ENCODE data around the gene EIF3D.
"Not testable (repeated sequence)": the region's sequence is repeated elsewhere in the genome, so short reads cannot be mapped to it uniquely, and the experiment has no call there.

The EIF3D gene

DNA sequence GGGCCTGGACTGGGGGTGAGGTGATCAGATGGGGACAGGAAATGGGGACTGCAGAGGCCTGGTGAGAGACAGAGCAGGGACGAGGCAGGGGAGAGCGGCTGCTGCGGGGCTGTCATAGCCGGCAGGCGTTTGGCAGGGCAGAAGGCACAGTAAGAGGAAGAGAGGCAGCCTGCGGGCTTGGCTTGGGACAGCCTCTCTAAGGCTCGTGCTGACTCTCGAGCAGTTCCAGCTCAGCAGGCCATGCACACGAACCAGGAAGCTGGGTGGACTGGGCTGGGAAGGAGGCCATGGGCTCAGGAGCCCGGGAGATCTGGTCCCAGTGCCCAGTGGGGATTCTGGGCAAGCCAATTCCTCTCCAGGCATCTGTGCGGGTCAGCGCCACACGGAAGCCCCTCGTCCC, 19.6 kb upstream of the EIF3D start:
- DNase-seq: no peak

DNA sequence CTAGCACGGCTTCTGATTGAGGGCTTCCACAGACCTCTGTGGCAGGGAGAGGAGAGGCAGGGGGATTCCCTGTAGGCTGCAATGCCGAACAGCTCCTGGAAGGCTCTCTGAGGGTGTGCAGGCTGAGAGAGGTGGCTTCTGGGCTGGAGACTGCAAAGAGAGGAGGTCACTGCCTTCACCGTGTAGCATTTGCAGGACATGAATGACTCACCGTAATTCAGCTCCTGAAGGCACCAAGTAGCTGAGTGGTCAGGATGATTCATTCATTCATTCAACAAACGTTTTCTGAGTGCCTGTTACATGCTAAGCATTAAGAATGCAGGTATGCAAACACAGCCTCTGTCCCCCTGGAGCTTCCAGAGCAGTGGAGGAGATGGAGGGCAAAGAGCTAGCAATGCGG, 18.0 kb upstream of the EIF3D start:
- DNase-seq: no peak

DNA sequence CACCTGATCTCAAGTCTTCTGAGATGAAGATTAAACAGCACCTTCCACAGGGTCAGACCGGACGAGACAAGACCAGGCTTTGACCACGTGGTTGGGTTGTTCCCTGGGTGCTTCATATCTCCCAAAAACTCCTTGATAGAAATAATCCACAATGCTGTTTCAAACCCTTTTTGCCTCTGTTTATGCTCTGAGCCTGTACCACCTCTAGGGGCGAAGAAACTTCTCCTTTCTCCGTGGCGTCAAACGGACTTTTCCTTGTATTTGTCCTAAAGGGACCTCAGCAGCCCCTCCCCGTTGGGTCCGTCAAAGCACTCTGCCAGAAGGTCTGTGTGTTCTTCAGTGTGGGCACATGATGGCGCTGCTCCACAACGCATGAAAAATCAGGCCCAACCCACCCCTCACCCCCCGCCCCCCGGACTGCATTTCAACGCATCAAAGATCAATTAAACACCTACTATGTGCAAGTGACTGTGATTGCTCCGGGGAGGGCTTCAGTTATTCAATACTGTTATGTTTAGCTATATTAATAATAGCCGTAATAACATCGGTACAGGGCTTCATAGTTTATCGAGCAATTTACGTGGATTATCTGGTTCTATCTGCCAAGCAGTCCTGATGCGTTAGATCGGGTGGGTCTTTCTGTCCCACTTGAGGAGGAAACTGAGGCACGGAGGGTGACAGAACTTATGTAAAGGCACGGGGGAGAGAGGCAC, 17.3 kb upstream of the EIF3D start:
- DNase-seq: peak; percentile 40

DNA sequence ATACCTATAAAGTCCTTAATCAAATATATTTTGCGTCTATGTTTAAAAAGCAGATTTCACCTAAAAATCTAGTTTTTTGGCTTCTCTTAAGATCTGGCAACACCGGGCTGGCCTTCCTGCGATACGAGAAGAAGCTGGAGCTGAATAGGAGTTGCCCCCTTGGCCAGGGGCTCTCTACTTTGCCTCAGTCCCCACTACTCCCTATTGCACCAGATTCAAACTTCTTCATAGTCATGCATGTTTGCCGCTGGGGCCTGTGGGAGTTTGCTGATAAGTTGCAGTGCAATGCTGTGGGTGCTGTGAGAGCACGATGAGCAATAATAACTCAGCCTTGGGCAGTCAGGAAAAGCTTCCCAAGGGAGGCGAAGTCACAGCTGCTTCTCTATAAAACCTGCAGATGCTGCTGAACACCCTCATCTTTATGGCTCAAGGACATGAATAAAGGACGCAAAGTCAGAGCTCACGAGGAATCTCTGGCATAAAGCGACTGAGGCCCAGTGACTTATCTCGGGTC, 15.2 kb upstream of the EIF3D start:
- no peak for DNase-seq

GRCh38 chr22:36541831-36542411, 13.0 kb upstream of the EIF3D start:
- no peak for DNase-seq

GRCh38 chr22:36540867-36541642, 12.1 kb upstream of the EIF3D start:
- no peak for DNase-seq

GRCh38 chr22:36538529-36538928, 9.6 kb upstream of the EIF3D start:
- no peak for DNase-seq

DNA sequence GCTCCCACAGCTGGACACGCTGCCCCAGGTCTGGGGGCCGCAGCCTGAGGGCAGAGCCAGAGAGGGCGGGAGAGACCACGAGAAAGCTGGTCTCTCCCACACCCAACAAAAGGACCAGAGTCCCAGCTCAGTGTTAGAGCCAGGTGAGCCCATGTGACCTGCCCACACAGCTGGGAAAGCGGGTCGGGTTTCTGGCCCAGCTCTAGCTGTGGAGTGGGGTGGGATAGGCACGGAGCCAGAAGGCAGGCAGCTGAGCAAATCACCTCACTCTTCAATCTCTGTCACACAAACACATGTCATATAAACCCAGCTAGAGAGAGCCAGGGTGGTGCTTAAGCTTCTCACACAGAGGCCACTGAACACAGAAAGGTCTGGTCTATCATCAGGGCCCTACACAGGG, 7.8 kb upstream of the EIF3D start:
- peak; percentile 84 for DNase-seq

DNA sequence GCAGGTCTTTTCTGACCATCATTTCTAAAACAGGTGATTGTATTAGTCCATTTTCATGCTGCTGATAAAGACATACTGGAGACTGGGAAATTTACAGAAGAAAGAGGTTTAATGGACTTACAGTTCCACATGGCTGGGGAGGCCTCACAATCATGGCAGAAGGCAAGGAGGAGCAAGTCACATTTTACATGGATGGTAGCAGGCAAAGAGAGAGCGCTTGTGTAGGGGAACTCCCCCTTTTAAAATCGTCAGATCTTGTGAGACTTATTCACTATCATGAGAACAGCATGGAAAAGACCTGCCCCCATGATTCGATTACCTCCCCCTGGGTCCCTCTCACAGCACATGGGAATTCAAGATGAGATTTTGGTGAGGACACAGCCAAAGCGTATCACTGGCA, 4.4 kb upstream of the EIF3D start:
- DNase-seq: not testable (repeated sequence)

- DNase-seq: no peak
Observed at GRCh38 chr22:36532466-36532865, 3.5 kb upstream of the EIF3D start.

DNA sequence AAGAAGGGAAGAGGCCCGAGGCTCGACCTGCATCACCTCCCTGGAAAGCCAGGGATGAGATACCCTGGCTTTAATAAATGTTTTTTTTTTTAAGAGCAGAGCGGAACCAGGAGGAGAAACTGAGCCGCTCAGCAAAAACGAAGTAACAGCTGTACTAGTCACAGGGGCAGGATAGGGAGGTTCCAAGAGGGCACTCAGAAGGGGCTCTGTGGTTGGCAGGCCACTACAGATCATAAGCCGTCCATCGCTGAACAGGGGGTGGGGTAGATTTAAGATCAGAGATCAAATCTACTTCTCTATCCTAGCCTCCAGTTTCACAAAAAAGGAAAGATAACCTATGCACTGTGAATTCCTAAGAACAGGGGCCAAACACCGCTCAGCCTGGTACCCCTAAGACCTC, 625 bp downstream of the EIF3D start:
- DNase-seq: no peak

DNA sequence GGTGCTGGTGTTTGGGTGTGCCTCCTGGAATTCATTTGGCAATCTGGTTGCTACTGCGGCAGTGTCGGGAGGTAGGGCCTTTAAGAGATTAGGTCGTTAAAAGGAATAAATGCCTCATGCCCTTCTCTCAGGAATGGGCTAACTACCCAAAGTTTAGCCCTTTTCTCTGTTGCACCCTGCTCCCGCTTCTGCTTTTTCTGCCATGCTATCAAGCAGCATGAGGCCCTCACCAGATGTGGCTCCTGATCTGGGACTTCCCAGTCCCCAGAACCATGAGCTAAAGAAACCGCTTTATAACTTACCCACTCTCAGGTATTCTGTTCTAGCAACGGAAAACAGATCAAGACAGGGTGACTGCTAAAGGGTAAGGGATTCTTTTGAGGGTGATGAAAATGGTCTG, 6.3 kb downstream of the EIF3D start:
- no peak for DNase-seq

- DNase-seq: no peak
Observed at GRCh38 chr22:36520423-36520822, 8.5 kb downstream of the EIF3D start.

GRCh38 chr22:36519906-36520305, 9.1 kb downstream of the EIF3D start:
- DNase-seq: not testable (repeated sequence)

GRCh38 chr22:36514766-36515165, 14.2 kb downstream of the EIF3D start:
- DNase-seq: no peak

DNA sequence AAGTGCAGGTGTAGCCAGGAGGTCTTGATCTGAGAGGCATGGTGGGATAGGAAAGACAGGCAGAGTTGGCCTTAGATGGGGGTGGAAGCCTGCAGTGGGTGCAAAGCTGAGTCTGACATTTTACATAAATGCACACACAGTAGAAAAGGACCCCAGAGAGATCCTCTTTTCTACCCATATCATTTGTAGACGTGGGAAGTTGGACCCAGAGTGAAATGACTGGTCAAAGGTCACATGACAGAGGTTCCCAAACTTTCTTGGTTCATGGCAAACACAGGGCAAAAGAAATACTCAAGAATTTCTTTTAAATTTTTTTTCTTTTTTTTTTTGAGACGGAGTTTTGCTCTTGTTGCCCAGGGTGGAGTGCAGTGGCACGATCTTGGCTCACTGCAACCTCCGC, 16.0 kb downstream of the EIF3D start:
- no peak for DNase-seq

DNA sequence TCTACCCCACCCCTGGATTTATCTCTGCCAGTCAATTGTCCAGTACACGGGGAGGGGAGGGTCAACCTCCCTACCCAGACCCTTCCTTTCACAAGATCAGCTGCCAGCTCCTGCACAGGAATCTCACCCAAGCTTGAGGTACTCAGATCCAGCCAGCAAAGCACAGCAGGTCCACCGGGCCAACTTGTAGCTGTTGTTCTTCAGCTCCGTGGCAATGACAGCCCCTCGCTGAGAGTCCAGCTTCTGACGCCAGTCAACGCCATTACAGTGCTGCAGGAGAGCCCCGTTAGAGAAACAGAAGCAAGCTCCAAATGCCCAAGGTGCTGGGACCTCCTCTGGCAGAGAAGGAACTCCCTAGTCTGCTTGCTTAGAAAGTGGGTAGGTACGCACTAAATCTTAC, 16.6 kb downstream of the EIF3D start:
- DNase-seq: no peak

GRCh38 chr22:36510966-36511881, 17.7 kb downstream of the EIF3D start:
- DNase-seq: peak; percentile 24

DNA sequence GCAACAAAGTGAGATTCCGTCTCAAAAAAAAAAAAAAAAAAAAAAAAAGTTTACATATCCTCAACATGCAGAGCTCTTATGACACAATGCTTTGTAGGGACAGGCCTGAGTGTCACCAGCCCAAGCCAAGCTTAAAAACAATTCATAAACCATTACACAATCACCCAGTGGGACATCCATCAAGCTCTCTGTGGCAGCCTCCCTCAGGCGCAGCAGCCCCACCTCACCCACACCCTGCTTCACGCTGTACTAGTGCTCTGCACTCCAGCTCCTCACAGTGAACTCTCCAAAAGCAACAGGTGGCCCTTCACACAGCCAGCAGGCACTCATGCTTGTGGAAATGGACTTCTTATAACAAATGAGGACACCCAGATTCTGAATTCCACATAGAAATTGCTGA, 18.6 kb downstream of the EIF3D start:
- no peak for DNase-seq

- DNase-seq: no peak
Observed at GRCh38 chr22:36507518-36508010, 21.4 kb downstream of the EIF3D start.

DNA sequence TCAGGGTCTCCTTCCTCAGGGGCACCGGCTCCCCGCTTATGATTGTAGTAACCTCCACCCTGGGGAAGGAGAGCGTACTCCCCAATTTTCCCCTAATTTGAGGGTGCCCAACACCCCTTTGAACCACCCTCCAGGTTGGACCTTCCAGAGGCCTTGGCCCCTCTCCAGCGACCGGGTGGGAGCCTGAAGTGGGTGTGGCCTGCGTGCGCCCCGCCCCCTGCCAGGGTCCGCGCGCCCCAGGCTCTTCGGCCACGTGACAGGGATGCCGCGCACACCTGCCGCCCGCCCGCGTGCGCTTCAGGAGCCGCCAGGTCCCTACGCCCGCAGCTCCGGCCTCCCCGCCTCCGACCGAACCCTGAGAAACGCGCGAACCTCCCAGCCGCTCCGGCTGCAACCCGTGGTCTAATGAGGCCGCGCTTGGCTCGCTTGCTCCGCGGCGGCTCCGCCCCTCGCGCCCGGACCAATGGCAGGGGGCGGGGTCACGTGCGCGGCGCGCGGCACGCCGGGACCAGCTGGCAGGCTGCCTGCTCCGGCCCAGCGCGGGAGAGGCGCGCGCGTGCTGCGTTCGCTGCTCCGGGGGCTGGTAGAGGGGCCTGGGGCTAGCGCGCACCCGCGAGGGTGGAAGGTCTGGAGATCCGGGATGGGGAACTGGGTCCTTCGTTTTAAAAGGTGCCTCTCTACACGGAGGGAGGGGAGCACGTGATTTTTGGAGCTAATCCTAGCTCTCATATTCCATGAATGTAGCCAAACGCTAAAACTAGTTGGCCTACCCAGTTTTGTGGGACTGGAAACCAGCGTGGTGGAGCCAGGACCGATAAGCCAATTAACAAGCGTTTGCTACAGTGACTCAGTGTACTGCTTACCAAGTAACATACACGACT, 22.1 kb downstream of the EIF3D start, which contains the start of gene FOXRED2:
TSS of gene FOXRED2 (minus strand) at position 404 of the 881 bp plus-strand sequence. CDS start 618 bp downstream, outside the sequence.
- peak; percentile 93 for DNase-seq
